ENCODE results near the gene MRAS. TPM values are rescaled to one million over a fixed set of nuclear protein-coding genes. Genes with fewer than 3 reads are reported as not detected.
A peak's percentile ranks its signal among the peaks of the same experiment; 100 is the strongest.

The MRAS gene
- total and polyA plus RNA-seq, 2 of the 13 experiments (the other 11 are each of a cell fraction or from before 2014, with no cell fraction given), result 8.8 to 36.2 TPM

DNA sequence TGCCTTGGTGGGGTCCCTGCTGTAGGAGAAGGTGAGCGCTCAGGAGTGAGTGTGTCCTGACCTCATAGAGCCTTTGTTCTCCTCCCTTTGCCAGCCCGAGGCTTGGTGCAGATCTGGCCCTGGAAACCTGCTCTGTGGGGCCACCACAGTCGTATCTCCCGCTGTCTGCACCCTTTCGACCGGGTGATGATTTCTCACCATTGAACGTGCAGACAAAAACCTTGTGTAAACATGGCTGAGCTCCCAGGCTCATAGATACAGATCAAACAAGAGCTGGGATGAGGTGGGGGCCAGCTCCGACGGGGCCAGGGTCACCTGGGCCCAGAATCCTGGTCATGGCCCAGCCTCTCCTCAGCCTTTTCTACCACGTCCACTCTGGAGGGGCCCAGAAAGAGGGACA is 51.4 kb downstream of the MRAS start (continued):
- TF ChIP-seq, protein P1, sequence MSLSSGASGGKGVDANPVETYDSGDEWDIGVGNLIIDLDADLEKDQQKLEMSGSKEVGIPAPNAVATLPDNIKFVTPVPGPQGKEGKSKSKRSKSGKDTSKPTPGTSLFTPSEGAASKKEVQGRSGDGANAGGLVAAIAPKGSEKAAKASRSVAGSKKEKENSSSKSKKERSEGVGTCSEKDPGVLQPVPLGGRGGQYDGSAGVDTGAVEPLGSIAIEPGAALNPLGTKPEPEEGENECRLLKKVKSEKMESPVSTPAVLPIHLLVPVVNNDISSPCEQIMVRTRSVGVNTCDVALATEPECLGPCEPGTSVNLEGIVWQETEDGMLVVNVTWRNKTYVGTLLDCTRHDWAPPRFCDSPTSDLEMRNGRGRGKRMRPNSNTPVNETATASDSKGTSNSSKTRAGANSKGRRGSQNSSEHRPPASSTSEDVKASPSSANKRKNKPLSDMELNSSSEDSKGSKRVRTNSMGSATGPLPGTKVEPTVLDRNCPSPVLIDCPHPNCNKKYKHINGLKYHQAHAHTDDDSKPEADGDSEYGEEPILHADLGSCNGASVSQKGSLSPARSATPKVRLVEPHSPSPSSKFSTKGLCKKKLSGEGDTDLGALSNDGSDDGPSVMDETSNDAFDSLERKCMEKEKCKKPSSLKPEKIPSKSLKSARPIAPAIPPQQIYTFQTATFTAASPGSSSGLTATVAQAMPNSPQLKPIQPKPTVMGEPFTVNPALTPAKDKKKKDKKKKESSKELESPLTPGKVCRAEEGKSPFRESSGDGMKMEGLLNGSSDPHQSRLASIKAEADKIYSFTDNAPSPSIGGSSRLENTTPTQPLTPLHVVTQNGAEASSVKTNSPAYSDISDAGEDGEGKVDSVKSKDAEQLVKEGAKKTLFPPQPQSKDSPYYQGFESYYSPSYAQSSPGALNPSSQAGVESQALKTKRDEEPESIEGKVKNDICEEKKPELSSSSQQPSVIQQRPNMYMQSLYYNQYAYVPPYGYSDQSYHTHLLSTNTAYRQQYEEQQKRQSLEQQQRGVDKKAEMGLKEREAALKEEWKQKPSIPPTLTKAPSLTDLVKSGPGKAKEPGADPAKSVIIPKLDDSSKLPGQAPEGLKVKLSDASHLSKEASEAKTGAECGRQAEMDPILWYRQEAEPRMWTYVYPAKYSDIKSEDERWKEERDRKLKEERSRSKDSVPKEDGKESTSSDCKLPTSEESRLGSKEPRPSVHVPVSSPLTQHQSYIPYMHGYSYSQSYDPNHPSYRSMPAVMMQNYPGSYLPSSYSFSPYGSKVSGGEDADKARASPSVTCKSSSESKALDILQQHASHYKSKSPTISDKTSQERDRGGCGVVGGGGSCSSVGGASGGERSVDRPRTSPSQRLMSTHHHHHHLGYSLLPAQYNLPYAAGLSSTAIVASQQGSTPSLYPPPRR (CRISPR knock-in tag; IDR thresholded peaks at IDR 0.05; ENCODE audit: borderline replicate concordance), result peak; percentile 88
- TF ChIP-seq AKAP8 (CRISPR knock-in tag; IDR thresholded peaks at IDR 0.05), result no peak
- TF ChIP-seq, protein P2, sequence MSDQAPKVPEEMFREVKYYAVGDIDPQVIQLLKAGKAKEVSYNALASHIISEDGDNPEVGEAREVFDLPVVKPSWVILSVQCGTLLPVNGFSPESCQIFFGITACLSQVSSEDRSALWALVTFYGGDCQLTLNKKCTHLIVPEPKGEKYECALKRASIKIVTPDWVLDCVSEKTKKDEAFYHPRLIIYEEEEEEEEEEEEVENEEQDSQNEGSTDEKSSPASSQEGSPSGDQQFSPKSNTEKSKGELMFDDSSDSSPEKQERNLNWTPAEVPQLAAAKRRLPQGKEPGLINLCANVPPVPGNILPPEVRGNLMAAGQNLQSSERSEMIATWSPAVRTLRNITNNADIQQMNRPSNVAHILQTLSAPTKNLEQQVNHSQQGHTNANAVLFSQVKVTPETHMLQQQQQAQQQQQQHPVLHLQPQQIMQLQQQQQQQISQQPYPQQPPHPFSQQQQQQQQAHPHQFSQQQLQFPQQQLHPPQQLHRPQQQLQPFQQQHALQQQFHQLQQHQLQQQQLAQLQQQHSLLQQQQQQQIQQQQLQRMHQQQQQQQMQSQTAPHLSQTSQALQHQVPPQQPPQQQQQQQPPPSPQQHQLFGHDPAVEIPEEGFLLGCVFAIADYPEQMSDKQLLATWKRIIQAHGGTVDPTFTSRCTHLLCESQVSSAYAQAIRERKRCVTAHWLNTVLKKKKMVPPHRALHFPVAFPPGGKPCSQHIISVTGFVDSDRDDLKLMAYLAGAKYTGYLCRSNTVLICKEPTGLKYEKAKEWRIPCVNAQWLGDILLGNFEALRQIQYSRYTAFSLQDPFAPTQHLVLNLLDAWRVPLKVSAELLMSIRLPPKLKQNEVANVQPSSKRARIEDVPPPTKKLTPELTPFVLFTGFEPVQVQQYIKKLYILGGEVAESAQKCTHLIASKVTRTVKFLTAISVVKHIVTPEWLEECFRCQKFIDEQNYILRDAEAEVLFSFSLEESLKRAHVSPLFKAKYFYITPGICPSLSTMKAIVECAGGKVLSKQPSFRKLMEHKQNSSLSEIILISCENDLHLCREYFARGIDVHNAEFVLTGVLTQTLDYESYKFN (CRISPR knock-in tag; conservative IDR thresholded peaks at IDR 0.05), result peak; percentile 28; the same call in 1 of the 2 replicates
- TF ChIP-seq RFXANK (CRISPR knock-in tag; IDR thresholded peaks at IDR 0.05), result no peak
- TF ChIP-seq TEAD3 (CRISPR knock-in tag; optimal IDR thresholded peaks at IDR 0.05; ENCODE audit: borderline replicate concordance), result peak; percentile 35
- TF ChIP-seq, protein P3, sequence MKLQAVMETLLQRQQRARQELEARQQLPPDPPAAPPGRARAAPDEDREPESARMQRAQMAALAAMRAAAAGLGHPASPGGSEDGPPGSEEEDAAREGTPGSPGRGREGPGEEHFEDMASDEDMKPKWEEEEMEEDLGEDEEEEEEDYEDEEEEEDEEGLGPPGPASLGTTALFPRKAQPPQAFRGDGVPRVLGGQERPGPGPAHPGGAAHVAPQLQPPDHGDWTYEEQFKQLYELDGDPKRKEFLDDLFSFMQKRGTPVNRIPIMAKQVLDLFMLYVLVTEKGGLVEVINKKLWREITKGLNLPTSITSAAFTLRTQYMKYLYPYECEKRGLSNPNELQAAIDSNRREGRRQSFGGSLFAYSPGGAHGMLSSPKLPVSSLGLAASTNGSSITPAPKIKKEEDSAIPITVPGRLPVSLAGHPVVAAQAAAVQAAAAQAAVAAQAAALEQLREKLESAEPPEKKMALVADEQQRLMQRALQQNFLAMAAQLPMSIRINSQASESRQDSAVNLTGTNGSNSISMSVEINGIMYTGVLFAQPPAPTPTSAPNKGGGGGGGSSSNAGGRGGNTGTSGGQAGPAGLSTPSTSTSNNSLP (IDR thresholded peaks at IDR 0.05; ENCODE audit: low read depth, low read length), result no peak
- TF ChIP-seq, protein P4, sequence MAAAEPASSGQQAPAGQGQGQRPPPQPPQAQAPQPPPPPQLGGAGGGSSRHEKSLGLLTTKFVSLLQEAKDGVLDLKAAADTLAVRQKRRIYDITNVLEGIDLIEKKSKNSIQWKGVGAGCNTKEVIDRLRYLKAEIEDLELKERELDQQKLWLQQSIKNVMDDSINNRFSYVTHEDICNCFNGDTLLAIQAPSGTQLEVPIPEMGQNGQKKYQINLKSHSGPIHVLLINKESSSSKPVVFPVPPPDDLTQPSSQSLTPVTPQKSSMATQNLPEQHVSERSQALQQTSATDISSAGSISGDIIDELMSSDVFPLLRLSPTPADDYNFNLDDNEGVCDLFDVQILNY (CRISPR knock-in tag; conservative IDR thresholded peaks at IDR 0.05), result peak; percentile 69; the same call in 1 of the 2 replicates
- no peak for TF ChIP-seq ZNF720 (CRISPR knock-in tag; IDR thresholded peaks at IDR 0.05)
- TF ChIP-seq, protein P5, sequence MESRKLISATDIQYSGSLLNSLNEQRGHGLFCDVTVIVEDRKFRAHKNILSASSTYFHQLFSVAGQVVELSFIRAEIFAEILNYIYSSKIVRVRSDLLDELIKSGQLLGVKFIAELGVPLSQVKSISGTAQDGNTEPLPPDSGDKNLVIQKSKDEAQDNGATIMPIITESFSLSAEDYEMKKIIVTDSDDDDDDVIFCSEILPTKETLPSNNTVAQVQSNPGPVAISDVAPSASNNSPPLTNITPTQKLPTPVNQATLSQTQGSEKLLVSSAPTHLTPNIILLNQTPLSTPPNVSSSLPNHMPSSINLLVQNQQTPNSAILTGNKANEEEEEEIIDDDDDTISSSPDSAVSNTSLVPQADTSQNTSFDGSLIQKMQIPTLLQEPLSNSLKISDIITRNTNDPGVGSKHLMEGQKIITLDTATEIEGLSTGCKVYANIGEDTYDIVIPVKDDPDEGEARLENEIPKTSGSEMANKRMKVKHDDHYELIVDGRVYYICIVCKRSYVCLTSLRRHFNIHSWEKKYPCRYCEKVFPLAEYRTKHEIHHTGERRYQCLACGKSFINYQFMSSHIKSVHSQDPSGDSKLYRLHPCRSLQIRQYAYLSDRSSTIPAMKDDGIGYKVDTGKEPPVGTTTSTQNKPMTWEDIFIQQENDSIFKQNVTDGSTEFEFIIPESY (CRISPR knock-in tag; IDR thresholded peaks at IDR 0.05), result no peak
- TF ChIP-seq MYC (CRISPR knock-in tag; IDR thresholded peaks at IDR 0.05; ENCODE audit: borderline replicate concordance), result no peak
- TF ChIP-seq RARA (CRISPR knock-in tag; IDR thresholded peaks at IDR 0.05), result peak; percentile 54
- peak; percentile 97 for TF ChIP-seq PITX1 (CRISPR knock-in tag; IDR thresholded peaks at IDR 0.05)
- peak; percentile 54; the same call in 1 of the 2 replicates for TF ChIP-seq HHEX (CRISPR knock-in tag; IDR thresholded peaks at IDR 0.05)
- no peak for TF ChIP-seq ZNF776 (CRISPR knock-in tag; IDR thresholded peaks at IDR 0.05)
- no peak for TF ChIP-seq U2AF2 (IDR thresholded peaks at IDR 0.05; ENCODE audit: low read depth, low read length)
- peak; percentile 61 for TF ChIP-seq ZEB1 (IDR thresholded peaks at IDR 0.05; ENCODE audit: insufficient replicate concordance, low read depth)
- TF ChIP-seq SP1 (IDR thresholded peaks at IDR 0.05), result no peak
- TF ChIP-seq SP1 (CRISPR knock-in tag; IDR thresholded peaks at IDR 0.05), result no peak
- TF ChIP-seq THAP11 (CRISPR knock-in tag; IDR thresholded peaks at IDR 0.05), result no peak
